ENCODE data around the gene MSI2. TPM values are rescaled to one million over a fixed set of nuclear protein-coding genes. Genes with fewer than 3 reads are reported as not detected.

Gene MSI2
- total RNA-seq, 1 donor from 2014 or later, result 21.1 TPM

GRCh38 chr17:57517632-57518456, 261.5 kb downstream of the MSI2 start:
- H3K27me3 ChIP-seq (ENCODE audit: control insufficient read depth, insufficient read depth, low read length), result no peaks in the 10 kb centered on the region
- H3K4me3 ChIP-seq (ENCODE audit: low read depth, low read length), result no peak overlapping the region
- FAIRE-seq (no peak), DNase-seq (ENCODE audit: low read depth) (no peak)
- TF ChIP-seq CTCF (IDR thresholded peaks at IDR 0.05; ENCODE audit: insufficient read depth, low read length, severe bottlenecking), result no peak
- H3K36me3 ChIP-seq (ENCODE audit: control insufficient read depth, insufficient read depth, low read length), result no peaks in the 10 kb centered on the region

DNA sequence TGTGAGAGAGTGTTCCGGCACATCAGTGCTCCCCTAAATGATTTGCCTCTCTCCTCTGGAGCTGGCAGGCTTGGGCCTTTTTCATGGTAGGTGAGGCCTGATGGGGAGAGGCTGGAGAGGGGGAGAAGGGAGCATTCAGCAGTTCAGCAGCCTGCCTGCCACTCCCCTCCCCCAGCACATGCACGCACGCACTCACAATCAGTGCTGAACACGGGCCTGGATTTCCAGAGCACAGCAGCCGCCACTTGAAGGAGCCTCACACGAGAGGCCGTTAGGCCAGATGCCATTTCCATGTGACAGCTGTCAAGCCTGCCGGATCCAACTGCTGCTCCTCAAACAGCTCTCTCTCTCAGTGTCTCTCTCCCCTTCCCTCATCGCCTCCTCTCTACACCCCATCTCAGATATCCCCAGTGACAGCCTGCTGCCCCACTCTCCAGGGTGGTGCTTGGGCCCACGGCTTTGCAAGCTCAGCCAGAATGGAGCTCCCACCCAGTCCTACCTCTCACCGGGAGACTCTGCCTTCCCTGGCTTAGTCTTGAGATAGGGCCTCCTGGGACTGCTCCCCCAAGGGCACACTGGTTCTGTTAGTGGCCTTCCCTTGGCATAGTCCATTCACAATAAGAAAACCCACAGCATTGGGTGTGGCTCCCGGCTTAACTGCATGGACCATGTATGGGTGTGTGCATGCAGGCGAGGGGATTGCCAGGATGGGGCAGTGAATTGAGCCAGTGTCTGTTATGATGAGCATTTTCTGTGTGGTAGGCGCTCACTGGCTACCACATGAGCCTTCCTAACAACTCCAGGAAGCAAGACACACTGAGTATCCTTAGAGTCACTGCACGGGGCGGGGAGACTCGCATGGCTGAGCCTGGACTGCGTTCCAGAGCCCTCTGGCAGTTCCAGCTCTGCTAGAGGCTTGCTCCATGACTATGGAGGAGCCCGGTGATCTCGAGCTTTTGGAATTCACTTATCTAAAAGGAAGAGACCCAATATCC, 262.6 kb downstream of the MSI2 start:
- no peak for FAIRE-seq
- peak; percentile 63 for DNase-seq (ENCODE audit: low read depth)

DNA sequence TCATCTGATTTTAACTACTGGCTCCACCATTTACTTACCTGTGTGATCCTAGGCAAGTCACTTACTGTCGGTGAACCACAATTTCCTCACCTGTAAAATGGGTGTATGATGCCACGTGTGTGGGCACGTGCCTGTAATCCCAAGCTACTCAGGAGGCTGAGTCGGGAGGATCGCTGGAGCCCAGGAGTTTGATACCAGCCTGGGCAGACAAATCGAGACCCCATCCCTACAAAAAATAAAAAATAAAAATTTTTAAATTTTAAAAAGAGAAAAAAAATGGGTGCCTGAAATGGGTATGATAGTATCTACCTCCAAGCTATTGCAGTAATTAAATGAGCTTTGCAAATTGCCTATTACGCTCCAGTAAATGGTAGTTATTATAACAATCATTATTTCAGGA, 263.5 kb downstream of the MSI2 start:
- no peak for FAIRE-seq
- TF ChIP-seq CTCF (IDR thresholded peaks at IDR 0.05; ENCODE audit: insufficient read depth, low read length, severe bottlenecking), result no peak
- H3K27me3 ChIP-seq (ENCODE audit: control insufficient read depth, insufficient read depth, low read length), result no peaks in the 10 kb centered on the region
- H3K4me3 ChIP-seq (ENCODE audit: low read depth, low read length), result no peak overlapping the region
- no peak for DNase-seq (ENCODE audit: low read depth)
- H3K36me3 ChIP-seq (ENCODE audit: control insufficient read depth, insufficient read depth, low read length), result no peaks in the 10 kb centered on the region

More for the DNA sequence above, 262.6 kb downstream of the MSI2 start:
- Histone ChIP-seq H3K27me3 (ENCODE audit: control insufficient read depth, insufficient read depth, low read length) (no peaks in the 10 kb centered on the region), H3K4me3 (ENCODE audit: low read depth, low read length) (no peak overlapping the region), H3K36me3 (ENCODE audit: control insufficient read depth, insufficient read depth, low read length) (no peaks in the 10 kb centered on the region)
- TF ChIP-seq CTCF (IDR thresholded peaks at IDR 0.05; ENCODE audit: insufficient read depth, low read length, severe bottlenecking), result no peak

DNA sequence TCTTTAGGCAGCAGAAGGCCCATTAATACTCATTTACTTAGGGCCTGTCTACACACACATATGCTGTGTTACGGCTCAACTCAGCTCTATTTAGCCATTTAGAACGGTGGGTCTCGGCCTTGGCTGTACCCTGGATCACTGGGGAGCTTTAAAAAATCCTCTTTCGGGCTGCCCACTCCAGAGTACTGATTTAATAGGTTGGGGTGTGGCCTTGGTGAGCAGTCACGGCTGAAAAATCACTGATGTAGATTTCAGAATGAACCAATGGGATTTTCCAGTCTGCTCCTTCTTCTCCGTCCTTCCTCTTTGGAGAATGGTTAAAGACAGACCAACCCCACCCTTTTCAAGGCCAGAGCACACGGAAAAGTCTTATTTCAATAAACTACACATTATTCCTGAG, 265.3 kb downstream of the MSI2 start:
- FAIRE-seq, result no peak
- no peak for TF ChIP-seq CTCF (IDR thresholded peaks at IDR 0.05; ENCODE audit: insufficient read depth, low read length, severe bottlenecking)

DNA sequence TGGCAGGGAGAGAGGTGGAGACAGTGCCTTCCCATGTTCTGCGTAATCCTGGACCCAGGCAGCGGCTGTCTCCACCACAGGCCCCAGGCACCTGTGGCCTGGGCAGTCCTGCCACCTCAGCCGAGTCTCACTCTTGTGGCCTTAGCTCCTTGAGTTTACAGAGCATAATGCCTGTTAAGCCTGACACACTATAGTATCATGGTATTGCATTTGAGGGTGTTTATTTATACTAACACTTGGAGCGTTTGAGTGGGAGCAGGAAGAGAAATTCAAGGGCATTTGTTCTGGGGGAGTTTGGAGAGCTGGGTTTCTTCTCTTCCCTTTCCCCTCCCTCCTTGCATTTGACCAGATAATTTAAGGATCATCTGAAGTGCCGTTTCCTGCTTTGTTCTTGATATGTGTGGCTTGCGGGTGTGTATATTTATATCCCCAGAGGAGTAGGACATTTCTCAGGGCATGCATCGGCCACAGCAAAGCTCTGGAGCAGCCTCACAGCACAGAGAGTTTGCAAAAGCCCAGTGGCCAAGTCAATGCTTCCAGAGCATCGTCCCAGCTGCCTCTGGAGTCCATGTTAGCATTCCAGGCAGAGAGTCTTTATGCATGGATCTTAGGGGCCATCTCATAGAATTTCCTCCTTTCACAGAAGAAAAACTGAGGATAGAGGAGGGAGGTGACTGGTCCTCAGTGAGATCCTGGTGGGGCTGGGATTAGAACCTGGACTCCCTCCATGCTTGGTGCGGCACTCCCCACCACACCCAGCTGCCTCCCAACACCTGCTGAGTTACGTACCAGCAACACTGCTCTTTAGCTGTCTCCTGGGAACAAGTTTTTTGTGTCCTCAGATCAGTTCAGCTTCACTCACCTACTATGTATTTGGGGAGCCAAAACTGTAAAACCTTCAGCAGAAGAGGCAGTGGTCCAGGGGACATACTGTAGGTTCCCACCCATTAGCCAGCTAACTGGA, 266.0 kb downstream of the MSI2 start:
- FAIRE-seq, result no peak
- Histone ChIP-seq H3K4me3 (ENCODE audit: low read depth, low read length) (no peak overlapping the region), H3K36me3 (ENCODE audit: control insufficient read depth, insufficient read depth, low read length) (no peaks in the 10 kb centered on the region), H3K27me3 (ENCODE audit: control insufficient read depth, insufficient read depth, low read length) (no peaks in the 10 kb centered on the region)
- DNase-seq (ENCODE audit: low read depth), result no peak
- TF ChIP-seq CTCF (IDR thresholded peaks at IDR 0.05; ENCODE audit: insufficient read depth, low read length, severe bottlenecking), result no peak

More for the DNA sequence above, 265.3 kb downstream of the MSI2 start:
- DNase-seq (ENCODE audit: low read depth), result no peak
- Histone ChIP-seq H3K36me3 (ENCODE audit: control insufficient read depth, insufficient read depth, low read length) (no peaks in the 10 kb centered on the region), H3K4me3 (ENCODE audit: low read depth, low read length) (no peak overlapping the region), H3K27me3 (ENCODE audit: control insufficient read depth, insufficient read depth, low read length) (no peaks in the 10 kb centered on the region)

Measured in bronchial epithelial cell (primary cell).